Activated CD4-positive, alpha-beta T cell treated with anti-CD3 and anti-CD28 coated beads for 48 hours (primary cell): ENCODE data around the gene SGCD.

Source experiments
- DNase-seq: peaks from one replicate; pipeline ENCODE4 v3.0.0-alpha.2; 2020

Gene SGCD

GRCh38 chr5:156800929-156801328 lies 474.0 kb downstream of the SGCD start:
- no peak for DNase-seq

GRCh38 chr5:156802501-156802900 lies 475.5 kb downstream of the SGCD start:
- no peak for DNase-seq

DNA sequence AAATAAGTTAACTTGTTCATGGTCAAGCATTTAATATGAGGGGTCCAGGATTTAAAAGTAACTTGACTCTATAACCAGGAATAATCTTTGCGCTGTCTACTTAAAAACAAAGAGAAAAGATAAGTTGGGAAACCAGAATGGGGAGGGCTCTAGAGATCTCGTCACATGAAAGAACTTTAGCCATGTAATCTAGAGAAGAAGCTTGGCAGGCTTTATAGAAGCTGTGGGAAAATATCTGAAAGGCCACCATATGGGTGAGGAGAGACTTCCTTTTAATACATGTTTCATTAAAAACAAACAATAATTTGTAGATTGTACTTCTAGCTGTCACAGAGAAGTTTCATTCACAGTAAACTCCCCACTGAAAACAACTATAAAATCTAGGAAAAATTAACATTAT lies 476.4 kb downstream of the SGCD start:
- no peak for DNase-seq

GRCh38 chr5:156812959-156813358 lies 486.0 kb downstream of the SGCD start:
- DNase-seq: no peak

DNA sequence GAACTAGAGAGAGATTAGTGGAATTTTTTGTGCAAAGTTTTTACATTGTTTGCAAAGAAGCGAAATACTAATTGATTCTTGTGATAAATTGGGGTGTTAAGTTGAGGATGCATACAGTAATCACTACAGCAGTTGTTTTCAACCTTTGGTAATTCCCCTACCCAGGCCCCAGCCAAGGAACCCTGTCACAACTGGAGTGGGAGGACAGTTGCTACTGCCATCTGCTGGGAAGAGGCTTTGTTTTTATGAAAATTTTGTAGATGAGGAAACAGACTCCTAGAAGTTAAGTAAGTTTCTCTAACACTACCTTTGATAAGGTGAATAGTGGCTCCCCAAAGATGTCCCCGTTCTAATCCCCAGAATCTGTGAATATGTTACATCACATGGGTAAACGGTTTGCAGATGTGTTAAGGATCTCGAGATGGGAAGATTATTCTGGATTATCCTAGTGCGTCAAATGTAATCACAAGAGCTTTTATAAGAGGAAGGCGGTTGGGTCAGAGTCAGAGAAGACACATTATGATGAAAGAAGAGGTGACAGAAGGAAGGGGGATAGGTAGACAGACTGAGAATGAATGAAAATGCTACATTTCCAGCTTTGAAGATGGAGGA lies 489.1 kb downstream of the SGCD start:
- peak; percentile 51 for DNase-seq
